Prostate gland (tissue), 2 donors: ENCODE measurements around the gene ICE2. TPM values are rescaled to one million over a fixed set of nuclear protein-coding genes. Genes with fewer than 3 reads are reported as not detected.

Experiments
- DNase-seq: peaks from one replicate; pipeline ENCODE4 v3.0.0-alpha.2; 2019; ENCODE audit warnings: low spot score
- H3K27ac ChIP-seq, 2 donors: fragments of 200-600 bp; sonication (generic); 2 replicates each; pipeline ENCODE4 v1.5.1; 2017 to 2019
- H3K27me3 ChIP-seq: fragments of 200-600 bp; sonication (generic); replicated peaks from 2 replicates; pipeline ENCODE4 v1.5.1; 2019; ENCODE audit not compliant: insufficient read depth
- H3K36me3 ChIP-seq, 2 donors: fragments of 200-600 bp; sonication (generic); 1 replicate in 1 of 2; 2 replicates in 1 of 2; pipeline versions ENCODE4 v1.5.1 to v1.8.1; 2017 to 2019
- H3K4me1 ChIP-seq: fragments of 200-600 bp; sonication (generic); replicated peaks from 2 replicates; pipeline ENCODE4 v1.5.1; 2019
- H3K4me3 ChIP-seq, 2 donors: fragments of 200-600 bp; sonication (generic); 2 replicates each; pipeline ENCODE4 v1.5.1; 2017 to 2019
- H3K9me3 ChIP-seq: fragments of 200-600 bp; sonication (generic); 2 replicates; pipeline ENCODE4 v1.5.1; 2017
- CTCF ChIP-seq, 4 experiments: fragments of 200-600 bp in 2 of 4; fragments of 450-650 bp in 2 of 4; sonication (generic) in 2 of 4; IDR thresholded peaks; 1 replicate in 3 of 4; 2 replicates in 1 of 4; pipeline ENCODE4 v1.5.1; 2016 to 2019; ENCODE audit warnings: antibody characterized with exemption in 4 of 4, mild to moderate bottlenecking in 2 of 4, moderate library complexity in 2 of 4
- POLR2A ChIP-seq: fragments of 450-650 bp; IDR thresholded peaks from one replicate; pipeline ENCODE4 v1.6.1; 2016; ENCODE audit warnings: antibody characterized with exemption, mild to moderate bottlenecking
- POLR2AphosphoS5 ChIP-seq: sonication (generic); formaldehyde crosslinking; IDR thresholded peaks from one replicate; pipeline ENCODE4 v1.6.1; 2017; ENCODE audit warnings: antibody characterized with exemption
- WGBS: methylation state at CpG from one replicate; pipeline ENCODE4 v1.1.5; 2018; 5-methylcytosine and 5-hydroxymethylcytosine counted together
- intact Hi-C: fragments of 100-400 bp; cut with DNase I; formaldehyde crosslinking; loops from one replicate; pipeline ENCODE4 v1.14.2; 2022
- total RNA-seq, 2 donors: library from RNA; depleted of rRNA; stranded (reverse); fragments of >200 nt; gene quantifications; one replicate each; pipeline ENCODE4 v1.1.0, GENCODE V29; 2016

The ICE2 gene
- total RNA-seq, 2 donors from 2014 or later: 33.0 to 34.5 TPM

- 39% methylated on average over 2 of the region's 2 CpGs for WGBS
- intact Hi-C loops: no loop called here
- no peak for DNase-seq
Observed at GRCh38 chr15:60454824-60455223, 24.1 kb downstream of the ICE2 start.

GRCh38 chr15:60448668-60449360, 30.1 kb downstream of the ICE2 start:
- no peak overlapping the region for H3K4me3 ChIP-seq
- no peaks in the 10 kb centered on the region for H3K36me3 ChIP-seq
- TF ChIP-seq CTCF (IDR thresholded peaks at IDR 0.05) (no peak), POLR2A (no peak), POLR2AphosphoS5 (peak; percentile 42)
- DNase-seq: no peak
- intact Hi-C loops: no loop called here
- no peaks in the 10 kb centered on the region for H3K27me3 ChIP-seq
- H3K27ac ChIP-seq: peak overlapping the region in 1 of 2 donors; percentile 2
- H3K9me3 ChIP-seq: no peaks in the 10 kb centered on the region
- no peaks in the 10 kb centered on the region for H3K4me1 ChIP-seq
- WGBS: 39% methylated on average over 5 of the region's 5 CpGs

More at GRCh38 chr15:60454824-60455223, 24.1 kb downstream of the ICE2 start:
- H3K9me3 ChIP-seq: no peaks in the 10 kb centered on the region
- peak overlapping the region in 1 of 2 donors; percentile 41 for H3K27ac ChIP-seq
- TF ChIP-seq POLR2AphosphoS5: peak; percentile 64
- TF ChIP-seq POLR2A: no peak
- H3K4me1 ChIP-seq: no peaks in the 10 kb centered on the region
- H3K27me3 ChIP-seq: no peaks in the 10 kb centered on the region
- H3K4me3 ChIP-seq: no peak overlapping the region
- H3K36me3 ChIP-seq: no peaks in the 10 kb centered on the region

GRCh38 chr15:60444289-60444912, 34.5 kb downstream of the ICE2 start:
- no peak for DNase-seq
- WGBS: 91% methylated on average over 6 of the region's 6 CpGs
- Histone ChIP-seq H3K36me3 (no peaks in the 10 kb centered on the region), H3K4me3 (no peak overlapping the region), H3K9me3 (no peaks in the 10 kb centered on the region), H3K27me3 (no peaks in the 10 kb centered on the region), H3K4me1 (no peaks in the 10 kb centered on the region), H3K27ac (no peak overlapping the region)
- intact Hi-C loops: loop anchor here (2.0 kb wide), 1 partner anchor 86 kb away; no protein-coding TSS in a partner anchor
- no peak for TF ChIP-seq POLR2A
- peak in 3 of 4 experiments; percentile 47 to 74 (median 71) for TF ChIP-seq CTCF (IDR thresholded peaks at IDR 0.05)

DNA sequence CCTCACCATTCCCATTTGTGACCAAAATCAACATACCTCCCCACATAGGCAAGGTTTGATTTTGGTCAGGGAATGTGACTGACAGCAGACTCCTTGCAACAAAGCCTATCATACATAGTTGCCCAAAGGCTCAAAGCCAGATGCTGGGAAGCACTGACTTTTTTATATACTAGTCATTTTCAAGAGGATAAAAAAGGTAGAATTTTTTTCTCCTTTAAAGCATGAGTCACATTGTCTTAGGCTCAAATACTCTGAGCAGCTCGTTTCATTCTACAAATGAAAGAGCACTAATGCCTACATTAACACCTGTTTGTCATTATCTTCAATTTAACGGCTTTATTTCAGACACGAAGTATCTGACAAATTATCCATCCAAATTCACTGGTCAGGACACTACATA, 36.2 kb downstream of the ICE2 start:
- no peaks in the 10 kb centered on the region for H3K4me1 ChIP-seq
- no peak overlapping the region for H3K4me3 ChIP-seq
- no peak overlapping the region for H3K27ac ChIP-seq
- H3K36me3 ChIP-seq: no peaks in the 10 kb centered on the region
- no peaks in the 10 kb centered on the region for H3K27me3 ChIP-seq
- H3K9me3 ChIP-seq: no peaks in the 10 kb centered on the region
- intact Hi-C loops: no loop called here
- 63% methylated on average over 3 of the region's 3 CpGs for WGBS
- DNase-seq: no peak
- TF ChIP-seq POLR2AphosphoS5 (no peak), POLR2A (no peak), CTCF (IDR thresholded peaks at IDR 0.05) (no peak)

DNA sequence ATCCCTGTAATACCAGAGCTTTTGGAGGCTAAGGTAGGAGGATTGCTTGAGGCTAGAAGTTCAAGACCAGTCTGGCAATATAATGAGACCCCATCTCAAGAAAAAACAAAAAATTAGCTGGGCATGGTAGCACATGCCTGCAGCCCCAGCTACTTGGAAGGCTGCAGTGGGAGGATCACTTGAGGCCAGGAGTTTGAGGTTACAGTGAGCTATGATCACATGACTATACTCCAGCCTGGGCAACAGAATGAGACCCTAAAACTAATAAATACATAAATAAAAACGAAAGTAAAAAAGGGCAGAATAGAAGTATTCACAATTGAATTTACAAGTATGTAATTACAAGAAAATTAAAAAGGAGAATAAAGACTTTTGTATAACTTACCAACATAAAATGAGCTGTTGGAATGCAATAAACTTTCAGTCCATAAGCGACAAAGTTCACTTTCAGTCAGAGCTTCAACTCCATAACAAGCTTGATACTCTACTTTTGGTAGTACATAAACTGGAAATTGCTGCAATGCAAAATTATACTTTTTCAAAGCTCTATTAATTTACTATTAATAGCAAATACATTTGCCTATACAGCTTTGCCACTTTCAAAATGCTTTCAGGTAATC, 36.8 kb downstream of the ICE2 start:
- no peak for TF ChIP-seq CTCF (IDR thresholded peaks at IDR 0.05)
- no peak for TF ChIP-seq POLR2AphosphoS5
- TF ChIP-seq POLR2A: no peak
- no peaks in the 10 kb centered on the region for H3K36me3 ChIP-seq
- 62% methylated on average over 2 of the region's 2 CpGs for WGBS
- no peaks in the 10 kb centered on the region for H3K4me1 ChIP-seq
- intact Hi-C loops: no loop called here
- no peaks in the 10 kb centered on the region for H3K27me3 ChIP-seq
- DNase-seq: no peak
- H3K27ac ChIP-seq: no peak overlapping the region
- no peaks in the 10 kb centered on the region for H3K9me3 ChIP-seq
- no peak overlapping the region for H3K4me3 ChIP-seq
